HCT116 (cell line): ENCODE measurements around the gene ATG16L1. TPM values are rescaled to one million over a fixed set of nuclear protein-coding genes. Genes with fewer than 3 reads are reported as not detected.

Source experiments
- ATAC-seq: fragments of 200-7000 bp; cut with Tn5 transposase; 2 replicates; pipeline ENCODE4 v1.9.1; 2020; ENCODE audit warnings: mild to moderate bottlenecking, moderate library complexity
- BruUV-seq: library from RNA; stranded (reverse); fragments of 400-500 nt; replicated peaks from 2 replicates; lab custom pipeline; 2021; lab: Mats Ljungman, UMichigan
- CTCF ChIA-PET: fragments of 300-600 bp; sonication (Branson Sonifier 250); formaldehyde crosslinking; loops from one replicate; lab custom pipeline; 2021; ENCODE audit warnings: antibody characterized with exemption; lab: Charles Lee
- POLR2A ChIA-PET: fragments of 300-600, 350-600 bp; sonication (Branson Sonifier 250); formaldehyde crosslinking; loops from one replicate; lab custom pipeline; 2021; ENCODE audit warnings: antibody characterized with exemption; lab: Charles Lee
- RAD21 ChIA-PET, 2 experiments: fragments of 300-600 bp; sonication (Branson Sonifier 250); formaldehyde crosslinking; loops; one replicate each; lab custom pipeline; 2023; ENCODE audit warnings: low total read pairs in 2 of 2; ENCODE audit not compliant: uncharacterized antibody in 2 of 2, unreplicated experiment in 2 of 2, low non-redundant PET in 1 of 2; lab: Charles Lee
- DNase-seq: peaks from one replicate; pipeline ENCODE4 v3.0.0-alpha.2; 2010; ENCODE audit warnings: low read depth, low spot score
- H2AFZ ChIP-seq: fragments of 200-600 bp; shearing (Covaris generic), sonication (generic); 2 replicates; pipeline ENCODE4 v1.6.1; 2017; ENCODE audit warnings: low read depth, mixed run types, mixed read lengths, antibody characterized with exemption, low read length; ENCODE audit not compliant: poor library complexity, severe bottlenecking
- H3K27ac ChIP-seq: 2 replicates; pipeline ENCODE4 v1.5.1; 2012; ENCODE audit warnings: low read depth, low read length
- H3K27me3 ChIP-seq: fragments of 200-600 bp; sonication (generic); 2 replicates; pipeline ENCODE4 v1.6.1; 2016; ENCODE audit warnings: mixed run types, low read length, mixed read lengths; ENCODE audit not compliant: insufficient read depth
- H3K36me3 ChIP-seq, 2 experiments: fragments of 200-500 bp in 1 of 2; fragments of 200-600 bp in 1 of 2; sonication (Bioruptor generic) in 1 of 2; sonication (generic) in 1 of 2; 2 replicates each; pipeline versions ENCODE4 v1.5.1 to v1.6.1; 2014 to 2016; ENCODE audit warnings: low read length in 2 of 2, inconsistent platforms in 1 of 2, mixed read lengths in 1 of 2, mixed run types in 1 of 2; ENCODE audit not compliant: insufficient read depth in 2 of 2, control insufficient read depth in 1 of 2
- H3K4me1 ChIP-seq, 2 experiments: fragments of 200-600 bp in 1 of 2; sonication (generic) in 1 of 2; 2 replicates each; pipeline versions ENCODE4 v1.5.1 to v1.6.1; 2012 to 2017; ENCODE audit warnings: low read length in 2 of 2, inconsistent platforms in 1 of 2, mild to moderate bottlenecking in 1 of 2, mixed read lengths in 1 of 2, mixed run types in 1 of 2, moderate library complexity in 1 of 2; ENCODE audit not compliant: insufficient read depth in 2 of 2, control insufficient read depth in 1 of 2
- H3K4me2 ChIP-seq: fragments of 200-600 bp; sonication (generic); 2 replicates; pipeline ENCODE4 v1.6.1; 2017; ENCODE audit warnings: mixed run types, low read length, mixed read lengths
- H3K4me3 ChIP-seq, 2 experiments: fragments of 200-600 bp in 1 of 2; sonication (generic) in 1 of 2; replicated peaks in 1 of 2; 2 replicates each; pipeline ENCODE4 v1.5.1; 2011 to 2016; ENCODE audit warnings: low read length in 2 of 2, control low read depth in 1 of 2, low read depth in 1 of 2, mild to moderate bottlenecking in 1 of 2, mixed read lengths in 1 of 2, mixed run types in 1 of 2
- H3K79me2 ChIP-seq: fragments of 200-600 bp; sonication (generic); 2 replicates; pipeline ENCODE4 v1.6.1; 2017; ENCODE audit warnings: mild to moderate bottlenecking, mixed run types, low read length, moderate library complexity, mixed read lengths; ENCODE audit not compliant: insufficient read depth
- H3K9ac ChIP-seq: fragments of 200-600 bp; sonication (generic); 2 replicates; pipeline ENCODE4 v1.6.1; 2016; ENCODE audit warnings: low read length, mixed read lengths
- H3K9me2 ChIP-seq: fragments of 200-600 bp; sonication (generic), shearing (Covaris generic); 2 replicates; pipeline ENCODE4 v1.6.1; 2017; ENCODE audit warnings: mixed run types, mild to moderate bottlenecking, moderate library complexity; ENCODE audit not compliant: insufficient read depth
- H3K9me3 ChIP-seq, 2 experiments: fragments of 200-500 bp in 1 of 2; fragments of 200-600 bp in 1 of 2; sonication (Bioruptor generic) in 1 of 2; sonication (generic) in 1 of 2; 2 replicates each; pipeline ENCODE4 v1.6.1; 2014 to 2017; ENCODE audit warnings: low read length in 2 of 2, mixed read lengths in 2 of 2, inconsistent platforms in 1 of 2, low read depth in 1 of 2, mild to moderate bottlenecking in 1 of 2, mixed run types in 1 of 2, moderate library complexity in 1 of 2; ENCODE audit not compliant: control insufficient read depth in 1 of 2, insufficient read depth in 1 of 2
- H4K20me1 ChIP-seq: fragments of 200-600 bp; sonication (generic), shearing (Covaris generic); 2 replicates; pipeline ENCODE4 v1.6.1; 2017; ENCODE audit warnings: mixed run types, mild to moderate bottlenecking, moderate library complexity; ENCODE audit not compliant: insufficient read depth
- ATF3 ChIP-seq: IDR thresholded peaks from 2 replicates; pipeline ENCODE4 v1.6.1; 2012
- CBX3 ChIP-seq: IDR thresholded peaks from 2 replicates; pipeline ENCODE4 v1.6.1; 2012; ENCODE audit warnings: low read depth
- CEBPB ChIP-seq: IDR thresholded peaks from 2 replicates; pipeline ENCODE4 v1.6.1; 2012; ENCODE audit warnings: low read depth
- EGR1 ChIP-seq: IDR thresholded peaks from 2 replicates; pipeline ENCODE4 v1.6.1; 2012; ENCODE audit warnings: low read depth
- ELF1 ChIP-seq: IDR thresholded peaks from 2 replicates; pipeline ENCODE4 v1.6.1; 2012; ENCODE audit warnings: low read depth, borderline replicate concordance
- EZH2phosphoT487 ChIP-seq: fragments of 200-600 bp; IDR thresholded peaks from 2 replicates; pipeline ENCODE4 v1.6.1; 2018; ENCODE audit warnings: antibody characterized with exemption, borderline replicate concordance
- FOSL1 ChIP-seq: IDR thresholded peaks from 2 replicates; pipeline ENCODE4 v1.6.1; 2012; ENCODE audit warnings: low read depth
- JUND ChIP-seq: IDR thresholded peaks from 2 replicates; pipeline ENCODE4 v1.6.1; 2012
- POLR2A ChIP-seq: IDR thresholded peaks from 2 replicates; pipeline ENCODE4 v1.7.0; 2011; ENCODE audit warnings: borderline replicate concordance; ENCODE audit not compliant: insufficient read depth, insufficient read length; ENCODE audit errors: extremely low read depth
- RAD21 ChIP-seq: IDR thresholded peaks from 2 replicates; pipeline ENCODE4 v1.6.1; 2012; ENCODE audit warnings: low read depth, mild to moderate bottlenecking
- SIN3A ChIP-seq: IDR thresholded peaks from 2 replicates; pipeline ENCODE4 v1.6.1; 2012; ENCODE audit warnings: low read depth
- TCF7L2 ChIP-seq: IDR thresholded peaks from 2 replicates; pipeline ENCODE4 v1.7.0; 2011; ENCODE audit warnings: borderline replicate concordance, inconsistent platforms; ENCODE audit not compliant: insufficient read depth, insufficient read length; ENCODE audit errors: extremely low read depth
- YY1 ChIP-seq: IDR thresholded peaks from 2 replicates; pipeline ENCODE4 v1.6.1; 2011; ENCODE audit warnings: low read length, low read depth, moderate library complexity, mild to moderate bottlenecking; ENCODE audit not compliant: insufficient replicate concordance; ENCODE audit errors: extremely low read depth
- ZBTB33 ChIP-seq: IDR thresholded peaks from 2 replicates; pipeline ENCODE4 v1.6.1; 2011; ENCODE audit warnings: mild to moderate bottlenecking, low read length, moderate library complexity; ENCODE audit not compliant: insufficient replicate concordance; ENCODE audit errors: extremely low read depth
- ZFX ChIP-seq: fragments of 450-650 bp; IDR thresholded peaks from 2 replicates; pipeline ENCODE4 v1.6.1; 2017
- ZNF274 ChIP-seq: fragments of 200-500 bp; sonication (Bioruptor generic); IDR thresholded peaks from 2 replicates; pipeline ENCODE4 v1.6.1; 2014; ENCODE audit warnings: mild to moderate bottlenecking, low read depth, low read length, inconsistent platforms
- intact Hi-C: fragments of 100-400 bp; cut with micrococcal nuclease; formaldehyde crosslinking; loops from 2 replicates; pipeline ENCODE4 v1.10.0; 2022
- total RNA-seq: library from RNA; stranded (reverse); gene quantifications from one replicate; pipeline ENCODE4 v1.2.1, GENCODE V29; 2021; ENCODE audit not compliant: unreplicated experiment

ATG16L1 gene
- total RNA-seq, 1 experiment from 2014 or later, result 43.4 TPM

DNA sequence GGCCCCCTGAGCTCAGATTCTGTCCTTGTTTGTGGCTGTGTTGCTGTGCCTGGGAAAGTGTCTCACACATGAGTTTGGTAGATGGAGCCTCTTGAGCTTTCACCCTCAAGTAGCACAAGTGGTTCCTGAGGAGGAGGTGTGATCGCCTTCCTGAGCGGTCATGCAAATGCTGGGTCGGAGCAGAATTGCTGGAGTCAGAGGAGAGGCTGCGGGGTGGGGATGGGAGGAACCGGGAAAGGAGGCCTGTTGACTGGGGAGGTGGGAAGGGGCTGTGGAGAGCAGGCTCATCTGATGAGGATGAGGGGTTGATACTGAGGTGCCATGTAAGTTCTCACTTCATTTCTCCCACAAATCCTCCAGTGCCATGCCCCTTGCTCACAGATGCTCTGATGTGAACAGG lies 48.4 kb upstream of the ATG16L1 start:
- H4K20me1 ChIP-seq, result no peaks in the 10 kb centered on the region
- no peak for DNase-seq
- no peak overlapping the region for H3K4me2 ChIP-seq
- H3K9ac ChIP-seq, result no peak overlapping the region
- H3K36me3 ChIP-seq, result no peaks in the 10 kb centered on the region
- no peak overlapping the region for H3K4me3 ChIP-seq
- RAD21 ChIA-PET, result no interaction called here
- H3K79me2 ChIP-seq, result no peaks in the 10 kb centered on the region
- BruUV-seq, result no TSS peak
- CTCF ChIA-PET, result no interaction called here
- H3K27me3 ChIP-seq, result no peaks in the 10 kb centered on the region
- no peaks in the 10 kb centered on the region for H3K9me3 ChIP-seq
- intact Hi-C loops, result no loop called here
- TF ChIP-seq CBX3 (no peak), YY1 (no peak)
- TF ChIP-seq, all 23 proteins: peak for 0
- no peak for ATAC-seq
- Histone ChIP-seq H2AFZ (no peak overlapping the region), H3K27ac (no peak overlapping the region), H3K4me1 (peaks cover 4 to 7% of the 10 kb centered on the region in 2 experiments), H3K9me2 (no peaks in the 10 kb centered on the region)
- POLR2A ChIA-PET, result no interaction called here

DNA sequence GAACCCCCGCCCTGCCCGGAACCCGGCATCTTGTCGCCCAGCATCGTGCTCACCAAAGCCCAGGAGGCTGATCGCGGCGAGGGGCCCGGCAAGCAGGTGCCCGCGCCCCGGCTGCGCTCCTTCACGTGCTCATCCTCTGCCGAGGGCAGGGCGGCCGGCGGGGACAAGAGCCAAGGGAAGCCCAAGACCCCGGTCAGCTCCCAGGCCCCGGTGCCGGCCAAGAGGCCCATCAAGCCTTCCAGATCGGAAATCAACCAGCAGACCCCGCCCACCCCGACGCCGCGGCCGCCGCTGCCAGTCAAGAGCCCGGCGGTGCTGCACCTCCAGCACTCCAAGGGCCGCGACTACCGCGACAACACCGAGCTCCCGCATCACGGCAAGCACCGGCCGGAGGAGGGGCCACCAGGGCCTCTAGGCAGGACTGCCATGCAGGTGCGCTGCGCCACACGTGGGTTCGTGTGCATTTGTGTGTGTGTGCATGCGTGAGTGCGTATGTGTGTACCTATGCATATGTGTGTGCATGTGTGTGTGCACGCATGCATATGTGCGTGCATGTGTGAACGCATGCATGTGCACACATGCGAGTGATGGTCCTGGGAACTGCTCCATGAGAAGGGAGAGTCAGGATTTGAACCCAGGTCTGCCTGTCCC lies 47.1 kb upstream of the ATG16L1 start:
- Histone ChIP-seq H3K4me1 (peaks cover 16 to 20% of the 10 kb centered on the region in 2 experiments), H3K79me2 (no peaks in the 10 kb centered on the region), H3K9me3 (no peaks in the 10 kb centered on the region), H2AFZ (no peak overlapping the region), H3K27ac (no peak overlapping the region), H4K20me1 (no peaks in the 10 kb centered on the region), H3K36me3 (no peaks in the 10 kb centered on the region), H3K9me2 (no peaks in the 10 kb centered on the region), H3K4me3 (no peak overlapping the region), H3K4me2 (no peak overlapping the region), H3K9ac (no peak overlapping the region), H3K27me3 (no peaks in the 10 kb centered on the region)
- no peak for TF ChIP-seq FOSL1
- TF ChIP-seq RAD21, result no peak
- TF ChIP-seq CBX3, result no peak
- no peak for TF ChIP-seq CEBPB
- no peak for TF ChIP-seq EZH2phosphoT487
- no peak for TF ChIP-seq YY1
- no peak for TF ChIP-seq POLR2A
- TF ChIP-seq ZNF274, result no peak
- no peak for TF ChIP-seq ZFX
- no peak for TF ChIP-seq TCF7L2
- no peak for TF ChIP-seq JUND
- TF ChIP-seq SIN3A, result no peak
- TF ChIP-seq ELF1, result no peak
- no peak for TF ChIP-seq EGR1
- no peak for TF ChIP-seq ZBTB33
- TF ChIP-seq ATF3, result no peak
- intact Hi-C loops, result no loop called here
- BruUV-seq, result no TSS peak
- RAD21 ChIA-PET, result no interaction called here
- ATAC-seq, result no peak
- no peak for DNase-seq
- CTCF ChIA-PET, result no interaction called here
- POLR2A ChIA-PET, result no interaction called here
